ENCODE data around the gene NPAS3.

The NPAS3 gene

GRCh38 chr14:33188880-33189279 lies 250.2 kb downstream of the NPAS3 start:
- DNase-seq = no peak

GRCh38 chr14:33191855-33192254 lies 253.2 kb downstream of the NPAS3 start:
- DNase-seq = no peak

- DNase-seq = no peak
These were observed 255.9 kb downstream of the NPAS3 start for GRCh38 chr14:33194551-33194950.

- no peak for DNase-seq
These were observed 260.0 kb downstream of the NPAS3 start for GRCh38 chr14:33198684-33199083.

GRCh38 chr14:33201116-33201515 lies 262.4 kb downstream of the NPAS3 start:
- DNase-seq = no peak

- DNase-seq = no peak
These were observed 268.3 kb downstream of the NPAS3 start for GRCh38 chr14:33206981-33207380.

- no peak for DNase-seq
These were observed 268.9 kb downstream of the NPAS3 start for GRCh38 chr14:33207467-33208017.

GRCh38 chr14:33210311-33210710 lies 271.6 kb downstream of the NPAS3 start:
- DNase-seq = no peak

GRCh38 chr14:33218026-33218425 lies 279.3 kb downstream of the NPAS3 start:
- DNase-seq = no peak

GRCh38 chr14:33219957-33220356 lies 281.3 kb downstream of the NPAS3 start:
- no peak for DNase-seq

GRCh38 chr14:33229269-33229929 lies 290.7 kb downstream of the NPAS3 start:
- DNase-seq = no peak

GRCh38 chr14:33230021-33230420 lies 291.3 kb downstream of the NPAS3 start:
- no peak for DNase-seq

GRCh38 chr14:33232031-33232430 lies 293.4 kb downstream of the NPAS3 start:
- DNase-seq = no peak

- no peak for DNase-seq
These were observed 298.5 kb downstream of the NPAS3 start for GRCh38 chr14:33237115-33237740.

GRCh38 chr14:33239465-33239864 lies 300.8 kb downstream of the NPAS3 start:
- DNase-seq = no peak

GRCh38 chr14:33240466-33240865 lies 301.8 kb downstream of the NPAS3 start:
- DNase-seq = no peak

GRCh38 chr14:33241331-33241730 lies 302.7 kb downstream of the NPAS3 start:
- no peak for DNase-seq

- no peak for DNase-seq
These were observed 310.6 kb downstream of the NPAS3 start for GRCh38 chr14:33249233-33249820.

- no peak for DNase-seq
These were observed 312.3 kb downstream of the NPAS3 start for GRCh38 chr14:33250963-33251362.

- DNase-seq = no peak
These were observed 315.7 kb downstream of the NPAS3 start for GRCh38 chr14:33254342-33254741.

GRCh38 chr14:33254861-33255395 lies 316.2 kb downstream of the NPAS3 start:
- no peak for DNase-seq

- DNase-seq = no peak
These were observed 319.1 kb downstream of the NPAS3 start for GRCh38 chr14:33257796-33258195.

- no peak for DNase-seq
These were observed 321.1 kb downstream of the NPAS3 start for GRCh38 chr14:33259764-33260163.

- DNase-seq = no peak
These were observed 332.5 kb downstream of the NPAS3 start for GRCh38 chr14:33271216-33271615.

Data from CD4-positive, alpha-beta T cell treated with Interleukin-17A for 1 hour (primary cell).